TTC549 (cell line): Measurements from ENCODE around the gene APPL1.
A peak's percentile ranks its signal among the peaks of the same experiment; 100 is the strongest.

ENCODE experiments used
- FAIRE-seq: peaks from 2 replicates; lab custom pipeline; 2012; peaks lifted over from hg19 to GRCh38; lab: Jason Lieb, UNC

The APPL1 gene

DNA sequence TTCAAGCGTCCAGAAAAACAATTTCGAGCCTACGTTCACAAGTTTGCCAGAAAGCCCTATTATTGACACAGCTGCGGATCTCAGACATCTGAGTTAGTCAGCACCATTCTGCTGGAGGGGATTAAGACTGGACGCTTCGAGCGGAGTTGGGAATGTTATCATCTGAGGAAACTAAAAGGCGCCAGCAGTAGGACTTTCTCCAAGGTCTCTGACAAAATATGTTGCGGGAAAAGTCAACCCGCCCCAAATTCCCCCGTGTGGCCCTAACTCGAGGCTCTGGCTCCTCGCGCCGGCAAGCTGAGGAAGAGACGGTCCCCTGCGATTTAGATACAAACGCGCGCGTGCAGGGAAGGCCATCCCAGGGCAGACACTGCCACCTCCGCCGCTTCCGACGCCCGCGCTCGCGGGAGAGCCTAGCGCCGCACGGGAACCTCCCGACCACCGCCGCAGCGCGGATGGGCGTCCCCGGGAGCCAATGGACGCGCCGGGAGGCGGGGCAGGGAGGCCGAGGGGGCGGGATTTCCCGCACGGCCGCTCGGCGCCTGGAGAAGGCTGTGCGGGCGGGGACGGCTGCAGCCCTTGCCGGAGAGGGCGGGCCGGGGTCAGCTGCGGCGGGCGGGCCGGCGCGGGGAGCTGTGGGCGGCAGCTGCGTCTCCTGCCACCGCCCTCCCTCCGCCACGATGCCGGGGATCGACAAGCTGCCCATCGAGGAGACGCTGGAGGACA is at the start of gene APPL1:
APPL1 (plus strand) TSS at position 526 of the 726 bp plus-strand sequence; CDS start at position 681, 155 bp downstream.
- FAIRE-seq = no peak

DNA sequence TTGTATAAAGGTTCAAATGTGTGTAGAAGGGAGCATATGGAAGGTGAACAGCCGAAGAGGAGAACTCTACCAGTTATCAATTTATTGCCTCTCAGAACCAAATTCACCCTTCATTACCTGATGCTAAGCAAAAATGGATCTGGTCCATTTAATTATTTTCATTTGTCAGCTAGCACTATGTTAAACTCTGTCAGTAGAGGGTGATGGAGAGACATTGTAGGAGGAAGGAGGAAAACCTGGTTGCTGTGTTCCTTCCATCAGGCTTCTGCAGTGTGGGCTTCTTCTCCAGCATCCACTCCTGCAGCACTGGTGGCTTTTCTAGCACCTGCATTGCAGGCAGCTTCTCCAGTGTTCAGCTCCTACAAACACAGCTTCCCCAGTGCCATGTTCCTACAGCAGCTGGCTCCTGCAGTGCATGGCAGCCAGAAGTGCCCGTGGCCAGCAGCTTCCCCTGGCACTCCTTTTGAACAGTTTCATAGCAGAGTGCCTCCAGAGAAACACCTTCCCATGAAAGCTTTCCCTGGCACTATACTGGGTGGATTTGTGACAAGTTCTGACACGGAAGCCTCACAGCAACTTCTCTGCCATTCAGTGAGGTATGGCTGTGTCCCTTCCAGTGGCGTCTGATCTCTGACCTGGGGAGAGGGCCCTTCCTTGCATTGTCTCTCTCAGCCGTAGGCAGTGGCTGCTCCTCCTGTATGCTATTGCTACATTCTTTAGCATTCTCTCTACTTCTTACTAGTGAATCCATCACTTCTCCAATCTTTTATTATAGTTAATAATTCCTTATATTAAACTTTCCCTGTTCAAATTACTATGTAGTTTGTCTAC is 47.7 kb upstream of the APPL1 start:
- FAIRE-seq = peak; percentile 41

DNA sequence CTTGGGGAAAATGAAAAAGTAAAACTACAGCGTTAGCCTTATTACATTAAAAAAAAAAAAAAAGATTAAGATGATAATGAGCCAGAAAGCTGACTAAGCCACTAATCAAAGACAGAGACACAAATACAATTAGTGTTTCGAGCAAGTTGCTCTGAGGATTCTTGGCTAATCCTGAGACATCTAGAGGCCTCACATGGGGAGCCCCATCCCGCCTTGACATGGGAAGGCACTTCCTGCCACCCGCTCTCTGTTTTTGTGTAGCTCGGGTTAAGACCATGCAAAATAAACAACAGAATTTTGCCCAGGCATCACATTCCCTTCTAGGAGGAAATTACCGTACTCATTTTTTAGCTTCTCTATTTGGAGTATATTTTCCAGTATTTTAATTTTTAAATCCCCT is 43.0 kb upstream of the APPL1 start:
- FAIRE-seq = no peak

- no peak for FAIRE-seq
These were observed 35.5 kb upstream of the APPL1 start for GRCh38 chr3:57192028-57192427.

DNA sequence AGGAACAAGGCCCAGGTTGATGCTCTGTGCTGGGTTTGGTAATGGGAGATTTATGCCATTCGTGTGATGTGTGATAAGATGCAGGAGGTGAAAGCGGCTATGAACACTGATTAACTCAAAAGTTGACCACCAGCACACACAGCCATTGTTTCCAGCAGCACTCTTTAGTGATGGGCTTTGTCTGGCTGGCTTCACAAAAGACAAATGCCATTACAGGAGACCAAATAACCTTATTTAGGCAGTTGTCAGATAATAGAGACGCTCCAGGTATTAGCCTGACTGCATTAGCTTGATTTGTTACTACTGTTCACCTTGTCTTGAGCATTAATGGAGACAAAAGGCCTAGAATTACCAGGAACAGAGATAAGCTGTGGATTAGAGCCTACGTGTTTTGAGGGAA is 32.9 kb upstream of the APPL1 start:
- no peak for FAIRE-seq

DNA sequence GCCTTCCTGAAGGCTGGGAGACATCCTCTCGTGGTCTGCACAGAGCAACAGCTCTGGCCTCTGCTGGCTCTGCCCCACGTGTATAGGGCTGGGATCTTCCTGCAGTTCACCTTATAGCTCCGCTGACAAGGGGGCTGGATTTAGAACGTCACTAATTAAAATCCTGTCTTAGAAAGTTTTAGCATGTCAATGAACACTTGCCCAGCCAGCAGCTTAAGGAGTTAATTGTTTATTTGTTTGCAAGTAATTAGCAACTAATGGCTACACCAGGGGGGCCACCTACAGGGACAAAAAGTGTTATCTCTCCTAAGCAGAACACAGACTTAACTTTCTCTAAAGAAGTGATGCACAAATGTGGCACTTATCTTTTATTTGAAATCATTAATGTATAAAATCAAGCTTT is 27.6 kb upstream of the APPL1 start, which contains the start of gene HESX1:
HESX1 (minus strand) TSS at position 84 of the 403 bp plus-strand sequence; CDS start at position 24, 60 bp downstream.
- no peak for FAIRE-seq

- FAIRE-seq = no peak
These were observed 21.1 kb upstream of the APPL1 start for GRCh38 chr3:57206423-57206822.

- no peak for FAIRE-seq
These were observed 5.6 kb upstream of the APPL1 start for GRCh38 chr3:57221883-57222282.

DNA sequence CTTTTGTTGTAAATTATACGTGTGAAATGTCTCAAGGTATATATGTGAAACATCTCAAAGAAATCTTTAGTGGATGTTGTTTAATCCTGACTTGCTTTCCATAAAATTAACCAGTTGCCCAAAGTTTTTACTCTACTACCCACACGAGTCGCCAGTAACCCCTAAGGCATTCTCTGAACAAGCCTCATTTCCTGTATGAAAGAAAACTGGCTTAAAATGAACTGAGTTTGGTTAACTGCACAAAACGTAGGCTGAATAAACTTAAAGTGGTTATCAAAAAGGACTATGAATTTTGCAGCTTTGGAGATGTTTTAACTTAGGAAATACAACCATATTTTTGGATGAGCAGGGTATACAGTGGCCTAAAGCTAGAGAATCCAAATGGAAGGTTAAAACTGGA is 2.7 kb upstream of the APPL1 start:
- FAIRE-seq = no peak

DNA sequence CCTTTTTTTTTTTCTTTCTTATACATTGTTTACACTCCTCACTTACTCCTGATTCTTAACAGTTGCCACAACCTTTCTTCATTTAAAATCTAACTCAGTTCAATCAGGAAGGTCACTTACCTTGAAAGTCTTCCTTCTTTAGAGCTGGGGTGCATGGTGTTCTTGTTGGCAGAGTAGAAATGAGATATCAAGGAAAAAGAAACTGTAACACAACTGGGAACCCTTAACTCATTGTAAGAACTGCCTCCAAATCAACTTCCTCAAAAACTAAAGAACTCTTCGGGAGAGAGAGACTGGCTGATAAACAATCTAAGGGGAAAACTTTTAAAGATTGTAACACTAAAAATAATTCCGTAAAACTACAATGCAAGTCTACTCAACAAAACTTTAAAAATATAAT is 1.4 kb upstream of the APPL1 start:
- FAIRE-seq = no peak

DNA sequence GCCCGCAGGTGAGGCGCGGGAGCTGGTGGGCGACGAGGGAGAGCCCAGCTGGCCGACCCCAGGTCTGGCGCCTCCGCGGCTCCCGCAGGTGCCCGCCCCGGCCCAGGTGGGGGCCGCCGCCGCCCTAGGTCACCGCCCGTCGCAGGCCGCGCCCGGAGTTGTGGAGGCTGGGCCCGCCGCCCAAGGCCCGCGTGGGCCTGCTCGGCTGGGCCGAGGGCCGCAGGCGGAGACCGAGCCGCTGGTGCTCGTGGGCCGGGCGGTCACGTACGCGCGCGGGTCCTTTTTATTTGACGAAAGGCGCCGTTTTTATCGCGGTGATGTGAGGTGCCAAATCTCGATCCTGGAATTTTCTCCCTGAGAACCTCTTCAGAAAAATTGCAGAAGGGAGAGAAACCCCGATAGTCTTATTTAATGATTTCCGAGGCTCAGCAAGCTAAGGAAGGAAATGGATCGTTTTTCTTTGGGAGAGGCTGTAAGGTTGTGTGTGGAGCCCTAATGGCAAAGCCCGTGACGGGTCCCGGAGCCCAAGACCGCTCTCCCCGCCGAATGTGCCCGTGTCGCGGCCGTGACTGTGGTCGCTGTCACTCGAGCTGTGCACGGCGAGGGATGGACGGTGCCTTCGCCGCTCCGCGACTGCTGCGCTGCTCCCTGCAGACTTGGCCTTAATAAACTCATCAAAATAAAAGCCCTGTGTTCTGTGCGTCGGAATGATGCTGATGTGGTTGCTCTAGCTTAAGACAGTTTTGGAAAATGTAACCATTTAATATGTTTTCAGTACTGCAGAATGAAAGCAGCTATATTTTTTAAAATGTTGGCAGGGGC is 612 bp downstream of the APPL1 start:
- FAIRE-seq = no peak

DNA sequence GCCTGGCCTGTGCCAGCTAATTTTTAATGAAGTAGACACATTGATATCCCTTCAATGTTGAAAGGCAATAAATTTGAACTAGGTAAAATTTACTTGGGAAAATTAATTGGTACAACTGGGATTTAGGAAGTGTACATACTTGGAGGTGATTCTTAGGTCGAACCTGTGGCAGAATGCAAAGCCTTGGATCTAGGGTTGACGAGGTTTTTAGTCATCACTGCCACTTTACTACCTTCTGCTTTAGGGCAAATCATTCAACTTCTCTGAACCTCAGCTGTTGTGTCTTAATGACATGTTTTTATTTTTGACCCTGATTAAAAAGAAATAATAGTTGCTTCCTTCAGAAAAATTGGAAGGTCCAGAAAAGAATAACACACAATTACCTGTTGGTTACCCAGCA is 2.5 kb downstream of the APPL1 start:
- FAIRE-seq = no peak

DNA sequence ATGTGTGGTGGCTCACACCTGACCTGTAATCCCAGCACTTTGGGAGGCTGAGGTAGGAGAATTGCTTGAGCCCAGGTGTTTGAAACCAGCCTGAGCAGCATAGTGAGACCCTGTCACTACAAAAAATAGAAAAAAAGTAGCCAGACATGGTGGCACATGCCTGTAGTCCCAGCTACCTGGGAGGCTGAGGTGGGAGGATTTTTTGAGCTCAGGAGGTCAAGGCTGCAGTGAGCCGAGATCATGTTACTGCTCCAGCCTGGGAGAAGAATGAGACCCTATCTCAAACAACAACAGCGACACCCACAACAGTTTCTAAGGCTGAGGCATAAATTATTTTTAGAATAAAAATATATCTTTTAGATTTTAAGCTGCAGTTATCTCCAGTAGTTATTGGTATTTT is 6.3 kb downstream of the APPL1 start:
- no peak for FAIRE-seq

DNA sequence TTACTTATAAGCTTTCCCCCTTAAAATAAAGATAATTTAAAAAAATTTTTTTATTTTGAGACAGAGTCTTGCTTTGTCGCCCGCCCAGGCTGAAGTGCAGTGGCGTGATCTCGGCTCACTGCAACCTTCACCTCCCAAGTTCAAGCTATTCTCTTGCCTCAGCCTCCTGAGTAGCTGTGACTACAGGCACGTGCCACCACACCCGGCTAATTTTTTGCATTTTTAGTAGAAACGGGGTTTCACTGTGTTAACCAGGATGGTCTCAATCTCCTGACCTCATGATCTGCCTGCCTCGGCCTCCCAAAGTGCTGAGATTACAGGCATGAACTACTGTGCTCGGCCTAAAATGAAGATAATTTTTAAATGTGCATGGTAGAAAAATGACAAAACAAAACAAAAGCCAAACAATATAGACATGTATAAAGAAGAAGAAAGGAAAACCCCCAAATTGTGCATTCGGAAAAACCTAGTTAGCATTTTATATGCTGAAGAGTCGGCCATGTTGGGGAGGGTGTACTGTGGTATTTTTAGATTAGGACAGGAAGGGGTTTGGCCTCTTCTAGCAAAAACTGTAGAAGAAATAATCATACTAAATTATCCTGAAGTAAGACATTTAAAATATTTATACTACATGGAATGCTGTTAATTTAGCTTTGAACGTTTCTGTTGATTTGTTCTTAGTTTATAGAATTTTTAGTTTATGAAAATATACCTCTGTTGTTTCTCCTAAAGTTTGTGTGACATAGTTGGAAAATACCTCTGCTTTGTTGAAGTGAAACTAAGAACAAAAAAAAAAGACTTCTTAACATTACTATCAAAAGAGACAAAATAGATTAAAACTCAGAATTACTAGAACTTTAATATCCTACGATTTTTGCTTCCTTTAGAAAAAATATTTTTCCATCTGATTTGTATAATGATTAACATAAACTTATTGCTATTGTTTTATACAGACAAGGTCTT is 7.4 kb downstream of the APPL1 start:
- no peak for FAIRE-seq

DNA sequence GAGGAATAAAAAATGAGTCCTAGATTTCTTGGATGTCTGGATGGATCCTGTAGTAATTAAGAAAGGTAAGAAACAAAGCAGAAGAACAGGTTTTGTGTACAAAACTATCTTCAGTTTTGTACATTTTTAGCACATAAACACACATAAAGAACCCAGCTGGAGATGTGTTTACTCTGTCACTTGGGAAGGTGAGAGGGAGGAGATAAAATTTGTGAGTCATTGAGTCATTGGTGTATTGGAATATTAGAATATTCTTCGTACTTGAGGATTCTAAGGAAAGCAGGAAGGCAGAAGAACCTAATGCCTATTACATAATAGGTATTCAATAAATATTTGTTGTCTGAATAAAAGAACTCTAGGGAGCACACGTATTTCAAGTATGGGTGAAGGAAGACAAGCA is 17.4 kb downstream of the APPL1 start:
- FAIRE-seq = no peak

DNA sequence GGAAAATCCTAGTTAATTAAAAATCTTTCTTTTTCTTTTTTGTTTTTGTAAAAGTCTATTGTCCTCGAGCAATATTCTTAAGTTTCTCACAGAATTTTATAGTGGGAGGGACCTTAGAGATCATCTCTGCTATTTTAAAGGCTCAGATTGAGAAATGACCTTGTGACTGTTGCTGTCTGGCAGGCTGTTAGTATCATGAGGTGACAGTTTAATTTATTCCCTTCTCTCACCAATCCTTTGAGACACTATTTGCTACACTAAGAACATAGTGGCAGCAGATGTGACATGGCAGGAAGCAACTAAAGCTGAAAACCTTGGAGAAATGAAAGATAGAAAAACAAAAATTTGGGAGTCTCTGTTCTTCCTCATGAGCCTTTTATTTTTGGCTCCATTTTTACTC is 24.9 kb downstream of the APPL1 start:
- no peak for FAIRE-seq

GRCh38 chr3:57256844-57257243 is 29.3 kb downstream of the APPL1 start:
- no peak for FAIRE-seq

DNA sequence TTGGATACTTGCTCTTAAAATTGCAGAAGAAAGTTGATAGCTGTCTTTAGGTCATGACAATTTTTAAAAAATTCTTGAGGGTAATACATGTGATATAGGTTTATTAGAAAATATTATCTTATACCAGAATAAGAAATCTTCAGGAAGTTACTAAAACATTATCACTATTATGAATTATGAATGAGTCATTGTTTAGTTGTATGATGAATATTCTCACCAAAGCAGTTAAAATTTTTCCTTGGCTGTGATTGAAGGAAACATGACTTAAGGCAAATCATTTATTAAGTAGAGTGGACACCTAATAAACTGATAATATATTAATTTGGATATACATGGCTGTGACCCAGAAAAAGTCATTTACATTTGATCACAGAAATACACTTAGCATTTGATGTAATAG is 30.1 kb downstream of the APPL1 start:
- no peak for FAIRE-seq

- no peak for FAIRE-seq
These were observed 33.6 kb downstream of the APPL1 start for GRCh38 chr3:57261119-57261518.

DNA sequence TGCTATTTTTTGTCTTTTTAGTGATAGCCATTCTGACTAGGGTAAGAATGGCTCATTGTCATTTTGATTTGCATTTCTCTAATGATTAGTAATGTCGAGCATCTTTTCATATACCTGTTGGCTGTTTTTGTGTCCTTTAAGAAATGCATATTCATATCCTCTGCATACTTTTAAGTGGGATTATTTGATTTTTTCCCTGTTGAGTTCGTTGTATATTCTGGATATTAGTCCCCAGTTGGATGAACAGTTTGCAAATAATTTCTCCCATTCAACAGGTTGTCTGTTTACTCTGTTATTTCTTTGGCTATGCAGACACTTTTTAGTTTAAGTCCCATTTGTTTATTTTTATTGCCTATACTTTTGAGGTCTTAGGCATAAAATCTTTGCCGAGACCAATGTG is 34.4 kb downstream of the APPL1 start:
- FAIRE-seq = no peak

GRCh38 chr3:57268416-57268815 is 40.9 kb downstream of the APPL1 start:
- FAIRE-seq = no peak

DNA sequence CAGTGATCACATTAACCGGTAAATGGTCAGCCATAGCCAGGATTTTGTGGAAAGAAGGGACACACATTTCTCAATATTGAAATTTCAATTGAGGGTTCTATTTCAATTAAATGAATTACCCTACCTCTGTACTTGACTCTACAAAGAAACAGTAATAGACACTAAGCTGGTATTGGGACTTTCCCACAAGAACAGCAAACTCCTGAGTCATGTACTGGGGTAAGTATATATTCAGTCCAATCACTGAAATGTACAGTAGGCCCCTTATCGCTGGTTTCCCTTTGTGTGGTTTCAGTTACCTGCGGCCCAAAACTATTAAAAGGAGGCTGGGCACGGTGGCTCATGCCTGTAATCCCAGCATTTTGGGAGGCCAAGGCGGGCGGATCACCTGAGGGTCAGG is 47.3 kb downstream of the APPL1 start:
- no peak for FAIRE-seq
